ENCODE measurements around the gene CADM3.

- TF ChIP-seq CTCF (IDR thresholded peaks at IDR 0.05) (no peak), POLR2A (IDR thresholded peaks at IDR 0.05) (no peak)
These were observed 29.1 kb upstream of the CADM3 start for GRCh38 chr1:159142391-159142663.
